ENCODE results near the gene NACC2.

DNA sequence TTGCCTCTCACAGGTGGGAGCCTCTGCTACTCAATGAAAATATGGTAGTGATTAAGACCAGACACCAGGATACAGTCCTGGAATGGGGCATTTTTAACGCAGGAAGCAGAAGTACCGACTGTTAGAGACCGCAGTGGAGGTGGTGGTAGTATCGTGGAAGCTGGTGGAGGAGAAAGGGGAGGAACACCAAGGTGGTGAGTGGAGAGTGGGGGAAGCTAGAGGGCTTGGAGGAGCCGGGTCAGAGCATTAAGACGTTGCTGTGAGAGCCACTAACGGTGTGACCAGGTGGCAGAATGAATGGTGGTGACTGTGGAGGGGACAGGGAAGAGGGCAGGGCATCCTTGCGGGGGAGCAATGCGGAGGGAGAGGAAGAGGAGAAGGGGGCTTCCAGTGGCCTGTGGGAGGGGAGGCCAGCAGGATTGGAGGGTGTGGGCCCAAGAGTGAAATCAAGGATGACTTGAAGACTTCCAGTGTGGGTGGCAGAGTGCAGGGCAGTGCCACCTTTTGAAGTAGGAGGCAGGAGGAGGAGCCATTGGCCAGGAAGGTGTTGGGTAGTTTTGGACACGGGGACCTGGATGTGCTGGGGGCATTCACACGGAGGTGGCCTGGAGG is 132.3 kb downstream of the NACC2 start:
- TF ChIP-seq, protein P1, sequence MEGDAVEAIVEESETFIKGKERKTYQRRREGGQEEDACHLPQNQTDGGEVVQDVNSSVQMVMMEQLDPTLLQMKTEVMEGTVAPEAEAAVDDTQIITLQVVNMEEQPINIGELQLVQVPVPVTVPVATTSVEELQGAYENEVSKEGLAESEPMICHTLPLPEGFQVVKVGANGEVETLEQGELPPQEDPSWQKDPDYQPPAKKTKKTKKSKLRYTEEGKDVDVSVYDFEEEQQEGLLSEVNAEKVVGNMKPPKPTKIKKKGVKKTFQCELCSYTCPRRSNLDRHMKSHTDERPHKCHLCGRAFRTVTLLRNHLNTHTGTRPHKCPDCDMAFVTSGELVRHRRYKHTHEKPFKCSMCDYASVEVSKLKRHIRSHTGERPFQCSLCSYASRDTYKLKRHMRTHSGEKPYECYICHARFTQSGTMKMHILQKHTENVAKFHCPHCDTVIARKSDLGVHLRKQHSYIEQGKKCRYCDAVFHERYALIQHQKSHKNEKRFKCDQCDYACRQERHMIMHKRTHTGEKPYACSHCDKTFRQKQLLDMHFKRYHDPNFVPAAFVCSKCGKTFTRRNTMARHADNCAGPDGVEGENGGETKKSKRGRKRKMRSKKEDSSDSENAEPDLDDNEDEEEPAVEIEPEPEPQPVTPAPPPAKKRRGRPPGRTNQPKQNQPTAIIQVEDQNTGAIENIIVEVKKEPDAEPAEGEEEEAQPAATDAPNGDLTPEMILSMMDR (IDR thresholded peaks at IDR 0.05) = no peak
- no peak for TF ChIP-seq EZH2 (IDR thresholded peaks at IDR 0.05)

Data from neural progenitor cell (in vitro differentiated cells).